HL-60/S4 treated with phorbol 12-myristate 13-acetate at 8.2 ng/mL for 4 days and 3 days (cell line): Measurements from ENCODE around the gene CCDC57.

ENCODE experiments used
- in situ Hi-C: fragments of 300-500 bp; cut with MboI; formaldehyde crosslinking; loops from 2 replicates; pipeline ENCODE4 v1.15.0; 2022; ENCODE audit warnings: low sequenced_read_pairs

CCDC57 gene

DNA sequence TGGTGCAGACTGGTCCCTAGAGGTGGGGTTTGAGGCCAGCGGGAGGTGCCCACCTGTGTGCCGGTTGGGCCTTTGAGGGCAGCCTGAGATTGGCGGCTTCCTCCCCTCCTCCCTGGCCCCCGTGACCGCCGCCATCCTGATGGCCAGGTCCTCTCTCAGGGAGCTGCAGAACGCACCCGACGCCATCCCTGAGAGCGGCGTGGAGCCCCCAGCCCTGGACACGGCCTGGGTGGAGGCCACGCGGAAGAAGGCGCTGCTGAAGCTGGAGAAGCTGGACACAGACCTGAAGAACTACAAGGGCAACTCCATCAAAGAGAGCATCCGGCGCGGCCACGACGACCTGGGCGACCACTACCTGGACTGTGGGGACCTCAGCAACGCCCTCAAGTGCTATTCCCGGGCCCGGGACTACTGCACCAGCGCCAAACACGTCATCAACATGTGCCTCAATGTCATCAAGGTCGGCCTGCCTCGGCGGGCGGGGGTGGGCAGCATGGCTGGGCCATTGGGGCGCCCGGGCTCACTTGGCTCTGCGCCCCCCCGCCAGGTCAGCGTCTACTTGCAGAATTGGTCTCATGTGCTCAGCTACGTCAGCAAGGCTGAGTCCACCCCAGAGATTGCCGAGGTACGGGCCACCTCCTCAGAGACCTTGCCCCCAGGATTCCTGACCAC, 158.2 kb downstream of the CCDC57 start:
- in situ Hi-C loops: no loop called here

- in situ Hi-C loops: no loop called here
Observed at GRCh38 chr17:82053556-82054263, 158.9 kb downstream of the CCDC57 start.

- in situ Hi-C loops: no loop called here
Observed at GRCh38 chr17:82053130-82053529, 159.5 kb downstream of the CCDC57 start.

GRCh38 chr17:82052638-82053059, 160.0 kb downstream of the CCDC57 start:
- in situ Hi-C loops: no loop called here

DNA sequence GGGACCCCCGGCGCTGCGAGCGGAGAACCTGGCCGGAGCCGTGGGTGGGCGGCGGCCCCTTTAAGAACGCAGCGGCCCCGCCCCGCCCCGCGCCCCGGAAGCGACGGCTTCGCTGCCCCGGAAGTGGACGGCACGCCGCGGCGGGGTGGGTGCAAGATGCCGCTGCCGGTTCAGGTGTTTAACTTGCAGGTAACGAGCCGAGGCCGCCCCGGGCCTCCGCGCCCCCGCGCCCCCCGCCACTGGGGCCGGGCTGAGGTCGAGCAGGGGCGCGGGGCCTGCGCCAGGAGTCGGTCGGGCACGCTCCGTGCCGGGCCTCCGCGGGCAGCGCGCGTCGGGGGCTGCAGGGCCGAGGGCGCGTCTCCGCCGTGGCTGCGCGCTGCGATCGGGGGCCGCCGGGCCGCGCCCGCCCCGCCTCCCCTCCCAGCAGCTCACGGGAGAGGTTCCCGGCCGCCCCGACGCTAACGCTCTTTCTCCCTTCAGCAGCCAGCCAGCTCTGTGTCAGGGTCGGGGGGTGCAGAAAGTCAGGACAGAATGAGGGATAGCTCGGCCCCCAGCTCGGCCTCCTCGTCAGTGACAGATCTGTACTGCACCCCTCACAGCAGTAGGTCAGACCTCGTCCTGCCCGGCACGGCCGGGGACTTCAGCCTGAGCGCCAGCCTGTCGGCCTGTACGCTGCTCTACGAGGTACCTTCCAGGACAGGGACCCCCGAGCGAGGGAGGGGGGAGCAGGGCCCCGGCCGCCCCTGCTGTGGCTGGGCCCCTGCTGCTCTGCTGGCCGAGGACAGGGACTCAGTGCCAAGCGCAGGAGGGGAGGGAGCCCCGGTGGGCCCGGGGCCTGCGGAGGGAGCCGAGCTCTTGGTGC, 160.6 kb downstream of the CCDC57 start, which contains the start of the genes GPS1 and RFNG:
Gene GPS1, plus strand, starts transcription at position 123 of the 862 bp plus-strand sequence. Its CDS starts 34 bp downstream, at position 157.
Gene RFNG, minus strand, starts transcription at position 36 of the 862 bp plus-strand sequence. CDS start 45 bp downstream, outside the sequence.
- in situ Hi-C loops: no loop called here
